OCI-LY7 (cell line): ENCODE measurements around the gene ENOX1. TPM values are rescaled to one million over a fixed set of nuclear protein-coding genes. Genes with fewer than 3 reads are reported as not detected.

Experiments used
- BruUV-seq: library from RNA; stranded (reverse); fragments of 400-500 nt; replicated peaks from 2 replicates; lab custom pipeline; 2021; lab: Mats Ljungman, UMichigan
- CTCF ChIA-PET: fragments of 300-600 bp; sonication (Branson Sonifier 250); formaldehyde crosslinking; loops from one replicate; lab custom pipeline; 2022; ENCODE audit warnings: antibody characterized with exemption; ENCODE audit not compliant: unreplicated experiment; lab: Charles Lee
- POLR2A ChIA-PET: fragments of 300-600 bp; sonication (Branson Sonifier 250); formaldehyde crosslinking; loops from one replicate; lab custom pipeline; 2022; ENCODE audit warnings: antibody characterized with exemption; lab: Charles Lee
- DNase-seq: peaks from one replicate; pipeline ENCODE4 v3.0.0-alpha.2; 2015; ENCODE audit warnings: low spot score
- H2AFZ ChIP-seq: fragments of 200-600 bp; sonication (generic), shearing (Covaris generic); 2 replicates; pipeline ENCODE4 v1.6.1; 2014; ENCODE audit warnings: mild to moderate bottlenecking, antibody characterized with exemption, low read length, moderate library complexity
- H3K27ac ChIP-seq: fragments of 200-600 bp; sonication (generic); 2 replicates; pipeline ENCODE4 v1.5.1; 2014; ENCODE audit warnings: mixed run types, low read depth, mild to moderate bottlenecking, moderate library complexity, low read length, inconsistent platforms; ENCODE audit not compliant: poor library complexity, severe bottlenecking
- H3K36me3 ChIP-seq: fragments of 200-600 bp; sonication (generic); 2 replicates; pipeline ENCODE4 v1.6.1; 2014; ENCODE audit warnings: mild to moderate bottlenecking, antibody characterized with exemption, low read length, moderate library complexity, mixed read lengths; ENCODE audit not compliant: insufficient read depth
- H3K4me1 ChIP-seq: fragments of 200-600 bp; sonication (generic); 2 replicates; pipeline ENCODE4 v1.5.1; 2014; ENCODE audit warnings: mild to moderate bottlenecking, low read length; ENCODE audit not compliant: insufficient read depth, poor library complexity, severe bottlenecking
- H3K4me2 ChIP-seq: fragments of 200-600 bp; sonication (generic); 2 replicates; pipeline ENCODE4 v1.6.1; 2014; ENCODE audit warnings: mild to moderate bottlenecking, low read length
- H3K4me3 ChIP-seq: fragments of 200-600 bp; sonication (generic); 2 replicates; pipeline ENCODE4 v1.5.1; 2014; ENCODE audit warnings: mild to moderate bottlenecking, low read depth, low read length; ENCODE audit not compliant: poor library complexity, severe bottlenecking
- H3K79me2 ChIP-seq: fragments of 200-600 bp; sonication (generic); 2 replicates; pipeline ENCODE4 v1.6.1; 2016; ENCODE audit warnings: low read depth, mild to moderate bottlenecking, low read length, moderate library complexity, mixed read lengths; ENCODE audit not compliant: insufficient read depth
- H3K9me2 ChIP-seq: fragments of 200-600 bp; sonication (generic); 2 replicates; pipeline ENCODE4 v1.6.1; 2016; ENCODE audit warnings: mild to moderate bottlenecking, low read length, mixed read lengths; ENCODE audit not compliant: insufficient read depth
- H3K9me3 ChIP-seq: fragments of 200-600 bp; sonication (generic); 2 replicates; pipeline ENCODE4 v1.6.1; 2014; ENCODE audit warnings: mild to moderate bottlenecking, mixed run types, low read length, mixed read lengths
- H4K20me1 ChIP-seq: fragments of 200-600 bp; sonication (generic); 2 replicates; pipeline ENCODE4 v1.6.1; 2014; ENCODE audit warnings: mild to moderate bottlenecking, antibody characterized with exemption, low read length, moderate library complexity, mixed read lengths; ENCODE audit not compliant: insufficient read depth
- CTCF ChIP-seq: fragments of 200-600 bp; sonication (generic); conservative IDR thresholded peaks from 2 replicates; pipeline ENCODE4 v1.5.1; 2014; ENCODE audit warnings: mild to moderate bottlenecking, antibody characterized with exemption, low read length, moderate library complexity, mixed read lengths
- EZH2phosphoT487 ChIP-seq: fragments of 200-600 bp; sonication (generic); IDR thresholded peaks from 2 replicates; pipeline ENCODE4 v1.6.1; 2018; ENCODE audit warnings: low read depth, borderline replicate concordance, mild to moderate bottlenecking, mixed run types, antibody characterized with exemption, low read length, moderate library complexity, mixed read lengths
- intact Hi-C: fragments of 100-400 bp; cut with micrococcal nuclease; formaldehyde crosslinking; loops from one replicate; pipeline ENCODE4 v1.10.0; 2022; ENCODE audit not compliant: unreplicated experiment
- total RNA-seq, 2 experiments: library from RNA; depleted of rRNA in 1 of 2; stranded (reverse); fragments of >200 nt in 1 of 2; shearing (Covaris generic) in 1 of 2; gene quantifications; 2 replicates each; pipeline ENCODE4 v1.2.3, GENCODE V29; 2014 to 2022

Gene ENOX1
- total RNA-seq, 2 experiments from 2014 or later: 0.03 TPM; not detected in 1

GRCh38 chr13:43728421-43728820 lies 58.4 kb downstream of the ENOX1 start:
- H3K9me3 ChIP-seq: no peaks in the 10 kb centered on the region
- H3K27ac ChIP-seq: no peak overlapping the region
- H3K4me3 ChIP-seq: no peak overlapping the region
- no peak overlapping the region for H3K4me2 ChIP-seq
- BruUV-seq: no TSS peak
- H3K4me1 ChIP-seq: no peaks in the 10 kb centered on the region
- intact Hi-C loops: no loop called here
- no peaks in the 10 kb centered on the region for H3K79me2 ChIP-seq
- TF ChIP-seq EZH2phosphoT487 (no peak), CTCF (no peak)
- no peaks in the 10 kb centered on the region for H3K36me3 ChIP-seq
- no peaks in the 10 kb centered on the region for H4K20me1 ChIP-seq
- POLR2A ChIA-PET: interaction anchor here (0.6 kb wide), 1 partner anchor 545 kb away, joined by 7 read pairs; no protein-coding TSS in a partner anchor
- no peaks in the 10 kb centered on the region for H3K9me2 ChIP-seq
- no peak for DNase-seq
- CTCF ChIA-PET: no interaction called here
- H2AFZ ChIP-seq: no peak overlapping the region

GRCh38 chr13:43727856-43728255 lies 58.9 kb downstream of the ENOX1 start:
- no peaks in the 10 kb centered on the region for H3K36me3 ChIP-seq
- ChIA-PET POLR2A (no interaction called here), CTCF (no interaction called here)
- H3K4me1 ChIP-seq: no peaks in the 10 kb centered on the region
- H2AFZ ChIP-seq: no peak overlapping the region
- H4K20me1 ChIP-seq: no peaks in the 10 kb centered on the region
- no TSS peak for BruUV-seq
- intact Hi-C loops: no loop called here
- H3K79me2 ChIP-seq: no peaks in the 10 kb centered on the region
- H3K4me3 ChIP-seq: no peak overlapping the region
- H3K9me2 ChIP-seq: no peaks in the 10 kb centered on the region
- no peaks in the 10 kb centered on the region for H3K9me3 ChIP-seq
- DNase-seq: no peak
- TF ChIP-seq EZH2phosphoT487 (no peak), CTCF (no peak)
- H3K27ac ChIP-seq: no peak overlapping the region
- H3K4me2 ChIP-seq: no peak overlapping the region

GRCh38 chr13:43725460-43725859 lies 61.3 kb downstream of the ENOX1 start:
- H3K4me3 ChIP-seq: no peak overlapping the region
- no peaks in the 10 kb centered on the region for H3K4me1 ChIP-seq
- no peak overlapping the region for H3K4me2 ChIP-seq
- no peaks in the 10 kb centered on the region for H3K9me2 ChIP-seq
- DNase-seq: no peak
- no TSS peak for BruUV-seq
- POLR2A ChIA-PET: interaction anchor here (0.6 kb wide), 1 partner anchor 98 kb away, joined by 3 read pairs; no protein-coding TSS in a partner anchor
- no peak overlapping the region for H3K27ac ChIP-seq
- no peaks in the 10 kb centered on the region for H4K20me1 ChIP-seq
- H3K79me2 ChIP-seq: no peaks in the 10 kb centered on the region
- intact Hi-C loops: no loop called here
- no peak for TF ChIP-seq CTCF
- TF ChIP-seq EZH2phosphoT487: no peak
- H3K9me3 ChIP-seq: no peaks in the 10 kb centered on the region
- no peak overlapping the region for H2AFZ ChIP-seq
- no peaks in the 10 kb centered on the region for H3K36me3 ChIP-seq
- CTCF ChIA-PET: no interaction called here
